Measurements from ENCODE around the gene VWF. TPM values are rescaled to one million over a fixed set of nuclear protein-coding genes. Genes with fewer than 3 reads are reported as not detected.

The VWF gene
- total RNA-seq, 3 donors from 2014 or later: 0.33 to 0.71 (median 0.58) TPM

- H3K27me3 Mint-ChIP-seq (ENCODE audit: low read depth): peaks cover 6% of the 10 kb centered on the region
- DNase-seq: no peak
- no peak for ATAC-seq
- H3K4me3 Mint-ChIP-seq: no peak overlapping the region
- no peaks in the 10 kb centered on the region for H3K9me3 Mint-ChIP-seq
- H3K36me3 Mint-ChIP-seq (ENCODE audit: insufficient read depth): no peaks in the 10 kb centered on the region
- H3K4me1 Mint-ChIP-seq (ENCODE audit: low read depth): no peaks in the 10 kb centered on the region
Observed at GRCh38 chr12:5910790-5911548, 213.5 kb downstream of the VWF start.

GRCh38 chr12:5909560-5909959 lies 214.9 kb downstream of the VWF start:
- ATAC-seq: no peak
- Mint-ChIP-seq H3K9me3 (no peaks in the 10 kb centered on the region), H3K4me1 (ENCODE audit: low read depth) (no peaks in the 10 kb centered on the region), H3K27me3 (ENCODE audit: low read depth) (peaks cover 12% of the 10 kb centered on the region), H3K4me3 (no peak overlapping the region), H3K36me3 (ENCODE audit: insufficient read depth) (no peaks in the 10 kb centered on the region)
- no peak for DNase-seq

GRCh38 chr12:5908251-5908650 lies 216.2 kb downstream of the VWF start:
- no peak overlapping the region for H3K4me3 Mint-ChIP-seq
- DNase-seq (no peak), ATAC-seq (no peak)
- no peaks in the 10 kb centered on the region for H3K36me3 Mint-ChIP-seq (ENCODE audit: insufficient read depth)
- H3K9me3 Mint-ChIP-seq: no peaks in the 10 kb centered on the region
- H3K4me1 Mint-ChIP-seq (ENCODE audit: low read depth): no peaks in the 10 kb centered on the region
- peaks cover 19% of the 10 kb centered on the region for H3K27me3 Mint-ChIP-seq (ENCODE audit: low read depth)

GRCh38 chr12:5907807-5908206 lies 216.7 kb downstream of the VWF start:
- Mint-ChIP-seq H3K4me3 (no peak overlapping the region), H3K4me1 (ENCODE audit: low read depth) (no peaks in the 10 kb centered on the region), H3K27me3 (ENCODE audit: low read depth) (peaks cover 18% of the 10 kb centered on the region), H3K9me3 (no peaks in the 10 kb centered on the region), H3K36me3 (ENCODE audit: insufficient read depth) (no peaks in the 10 kb centered on the region)
- DNase-seq (no peak), ATAC-seq (no peak)

- DNase-seq (no peak), ATAC-seq (no peak)
- Mint-ChIP-seq H3K9me3 (no peaks in the 10 kb centered on the region), H3K4me1 (ENCODE audit: low read depth) (no peaks in the 10 kb centered on the region), H3K4me3 (no peak overlapping the region), H3K27me3 (ENCODE audit: low read depth) (peaks cover 28% of the 10 kb centered on the region), H3K36me3 (ENCODE audit: insufficient read depth) (no peaks in the 10 kb centered on the region)
Observed at GRCh38 chr12:5905757-5906156, 218.7 kb downstream of the VWF start.

GRCh38 chr12:5904969-5905368 lies 219.5 kb downstream of the VWF start:
- Mint-ChIP-seq H3K27me3 (ENCODE audit: low read depth) (peaks cover 35% of the 10 kb centered on the region), H3K9me3 (no peaks in the 10 kb centered on the region), H3K36me3 (ENCODE audit: insufficient read depth) (no peaks in the 10 kb centered on the region), H3K4me3 (no peak overlapping the region), H3K4me1 (ENCODE audit: low read depth) (no peaks in the 10 kb centered on the region)
- ATAC-seq (no peak), DNase-seq (no peak)

GRCh38 chr12:5904441-5904840 lies 220.0 kb downstream of the VWF start:
- no peak for ATAC-seq
- Mint-ChIP-seq H3K4me1 (ENCODE audit: low read depth) (no peaks in the 10 kb centered on the region), H3K9me3 (no peaks in the 10 kb centered on the region), H3K4me3 (no peak overlapping the region), H3K36me3 (ENCODE audit: insufficient read depth) (no peaks in the 10 kb centered on the region), H3K27me3 (ENCODE audit: low read depth) (peaks cover 37% of the 10 kb centered on the region)
- DNase-seq: no peak

GRCh38 chr12:5902736-5903135 lies 221.7 kb downstream of the VWF start:
- DNase-seq (no peak), ATAC-seq (no peak)
- Mint-ChIP-seq H3K4me3 (no peak overlapping the region), H3K27me3 (ENCODE audit: low read depth) (peaks cover 34% of the 10 kb centered on the region), H3K36me3 (ENCODE audit: insufficient read depth) (no peaks in the 10 kb centered on the region), H3K9me3 (no peaks in the 10 kb centered on the region), H3K4me1 (ENCODE audit: low read depth) (no peaks in the 10 kb centered on the region)

- H3K27me3 Mint-ChIP-seq (ENCODE audit: low read depth): peaks cover 34% of the 10 kb centered on the region
- no peaks in the 10 kb centered on the region for H3K9me3 Mint-ChIP-seq
- ATAC-seq (no peak), DNase-seq (no peak)
- H3K36me3 Mint-ChIP-seq (ENCODE audit: insufficient read depth): no peaks in the 10 kb centered on the region
- H3K4me3 Mint-ChIP-seq: no peak overlapping the region
- H3K4me1 Mint-ChIP-seq (ENCODE audit: low read depth): no peaks in the 10 kb centered on the region
Observed at GRCh38 chr12:5901416-5901815, 223.1 kb downstream of the VWF start.

GRCh38 chr12:5900533-5901205 lies 223.8 kb downstream of the VWF start:
- Mint-ChIP-seq H3K4me1 (ENCODE audit: low read depth) (no peaks in the 10 kb centered on the region), H3K4me3 (no peak overlapping the region), H3K36me3 (ENCODE audit: insufficient read depth) (no peaks in the 10 kb centered on the region), H3K9me3 (no peaks in the 10 kb centered on the region), H3K27me3 (ENCODE audit: low read depth) (peaks cover 36% of the 10 kb centered on the region)
- DNase-seq (no peak), ATAC-seq (no peak)

- no peak overlapping the region for H3K4me3 Mint-ChIP-seq
- H3K9me3 Mint-ChIP-seq: no peaks in the 10 kb centered on the region
- no peaks in the 10 kb centered on the region for H3K36me3 Mint-ChIP-seq (ENCODE audit: insufficient read depth)
- no peak for DNase-seq
- no peaks in the 10 kb centered on the region for H3K4me1 Mint-ChIP-seq (ENCODE audit: low read depth)
- ATAC-seq: no peak
- H3K27me3 Mint-ChIP-seq (ENCODE audit: low read depth): peaks cover 39% of the 10 kb centered on the region
Observed at GRCh38 chr12:5900076-5900475, 224.4 kb downstream of the VWF start.

GRCh38 chr12:5899675-5900074 lies 224.8 kb downstream of the VWF start:
- Mint-ChIP-seq H3K36me3 (ENCODE audit: insufficient read depth) (no peaks in the 10 kb centered on the region), H3K27me3 (ENCODE audit: low read depth) (peaks cover 38% of the 10 kb centered on the region)

GRCh38 chr12:5898874-5899273 lies 225.6 kb downstream of the VWF start:
- Mint-ChIP-seq H3K9me3 (no peaks in the 10 kb centered on the region), H3K36me3 (ENCODE audit: insufficient read depth) (no peaks in the 10 kb centered on the region), H3K27me3 (ENCODE audit: low read depth) (peaks cover 38% of the 10 kb centered on the region), H3K4me1 (ENCODE audit: low read depth) (no peaks in the 10 kb centered on the region), H3K4me3 (no peak overlapping the region)
- DNase-seq: no peak
- ATAC-seq: no peak

More at GRCh38 chr12:5899675-5900074, 224.8 kb downstream of the VWF start:
- Mint-ChIP-seq H3K4me3 (no peak overlapping the region), H3K9me3 (no peaks in the 10 kb centered on the region), H3K4me1 (ENCODE audit: low read depth) (no peaks in the 10 kb centered on the region)
- ATAC-seq: no peak
- DNase-seq: no peak

All from activated T-cell treated with anti-CD3 and anti-CD28 coated beads, Interleukin-2, amount 50 U/mL, for 4 hours (primary cell).